Fibroblast of the conjunctiva (primary cell): ENCODE results near the gene CRYGB.

Source experiments
- DNase-seq: peaks from one replicate; pipeline ENCODE4 v3.0.0-alpha.2; 2010; ENCODE audit warnings: low read depth

CRYGB gene, protein sequence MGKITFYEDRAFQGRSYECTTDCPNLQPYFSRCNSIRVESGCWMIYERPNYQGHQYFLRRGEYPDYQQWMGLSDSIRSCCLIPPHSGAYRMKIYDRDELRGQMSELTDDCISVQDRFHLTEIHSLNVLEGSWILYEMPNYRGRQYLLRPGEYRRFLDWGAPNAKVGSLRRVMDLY

DNA sequence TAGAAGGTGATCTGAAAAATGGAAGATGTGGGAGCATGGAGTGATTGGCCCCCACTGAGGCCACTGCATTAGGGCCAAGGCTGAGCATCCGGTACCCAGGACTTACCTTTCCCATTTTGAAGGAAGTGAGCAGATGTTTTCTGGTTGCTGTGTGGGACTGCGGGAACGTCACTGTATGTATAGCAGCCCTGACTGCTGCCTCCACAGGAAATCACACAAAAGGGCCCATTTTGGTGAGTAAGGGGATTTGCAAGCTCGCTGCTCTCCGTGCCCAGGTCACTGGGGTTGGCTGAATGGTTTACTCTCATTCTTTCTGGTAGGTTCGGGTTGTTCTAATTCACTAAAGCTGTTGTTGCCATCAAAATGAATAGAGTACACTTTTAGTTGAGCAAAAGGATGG, at the start of gene CRYGB:
TSS of gene CRYGB (minus strand) at position 153 of the 400 bp plus-strand sequence. CDS start at position 115, 38 bp downstream.
- DNase-seq = no peak

DNA sequence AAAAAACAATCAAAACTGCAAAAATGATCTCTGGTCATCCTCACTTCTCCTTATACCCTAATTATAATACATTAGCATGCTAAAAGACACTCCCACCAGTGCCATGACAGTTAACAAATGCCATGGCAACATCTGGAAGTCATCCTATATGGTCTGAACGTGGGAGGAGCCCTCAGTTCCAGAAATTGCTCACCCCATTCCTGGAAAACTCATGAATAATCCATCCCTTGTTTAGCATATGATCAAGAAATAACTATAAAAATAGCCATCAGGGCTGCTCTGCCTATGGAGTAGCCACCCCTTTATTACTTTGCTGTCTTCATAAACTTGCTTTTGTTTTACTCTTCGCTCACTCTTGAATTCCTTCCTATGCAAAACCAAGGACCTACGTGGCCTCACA, 49.6 kb upstream of the CRYGB start:
- DNase-seq = peak; percentile 0

DNA sequence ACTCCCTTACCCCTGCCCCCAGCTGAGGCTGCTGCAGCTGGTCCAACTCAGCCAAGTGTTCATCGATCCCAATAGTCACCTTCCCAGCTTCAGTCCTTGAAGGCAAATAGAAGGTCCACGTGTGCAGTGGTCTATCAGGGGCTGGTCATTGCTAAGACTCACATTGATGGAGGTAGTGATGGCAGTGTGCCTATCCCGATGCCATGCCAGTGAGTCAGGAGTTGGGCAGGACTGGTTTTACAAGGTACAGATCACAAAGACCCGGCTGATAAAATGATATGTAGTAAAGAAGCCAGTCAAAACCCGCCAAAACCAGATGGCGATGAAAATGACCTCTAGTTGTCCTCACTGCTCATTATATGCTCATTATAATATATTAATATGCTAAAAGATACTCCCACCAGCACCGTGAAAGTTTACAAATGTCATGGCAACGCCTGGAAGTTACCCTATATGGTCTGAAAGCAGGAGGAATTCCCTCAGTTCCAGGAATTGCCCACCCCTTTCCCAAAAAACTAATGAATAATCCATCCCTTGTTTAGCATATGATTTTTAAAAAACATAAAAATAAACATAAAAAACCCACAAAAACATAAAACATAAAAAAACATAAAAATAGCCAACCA, 46.8 kb upstream of the CRYGB start:
- no peak for DNase-seq

DNA sequence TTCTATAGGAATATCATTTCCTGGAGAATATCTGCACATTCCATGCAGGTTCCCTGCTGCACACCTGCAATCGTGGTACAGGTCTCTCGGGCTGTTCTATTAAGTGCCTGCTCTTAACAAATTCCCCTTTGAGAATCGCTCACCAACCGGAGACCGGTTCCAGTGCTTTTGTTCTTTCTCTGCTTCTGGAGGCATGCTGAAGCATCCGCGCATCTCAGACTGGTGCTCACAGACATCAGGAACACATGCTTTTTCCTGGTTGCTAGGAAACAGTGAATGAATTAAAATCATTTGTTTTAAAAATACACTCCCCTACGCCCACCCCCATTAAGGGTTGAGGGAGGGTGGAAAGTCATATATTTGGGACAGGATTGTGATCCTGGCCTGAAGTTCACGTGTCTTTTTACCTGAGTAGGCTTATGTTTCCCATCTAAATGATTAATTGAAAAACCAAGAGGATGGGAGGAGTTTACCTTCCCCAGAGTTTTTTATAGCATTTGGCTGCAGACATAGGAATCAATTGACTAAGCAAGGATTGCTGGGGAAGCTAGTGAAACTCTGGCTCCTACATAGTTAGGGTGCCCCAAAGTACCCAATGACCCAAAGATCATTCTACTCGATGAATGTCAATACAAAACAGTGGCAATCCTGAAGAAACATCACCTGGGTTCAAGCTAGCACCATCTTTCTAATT, 44.0 kb upstream of the CRYGB start, which contains the start of gene C2orf80:
TSS of gene C2orf80 (minus strand) at position 221 of the 694 bp plus-strand sequence. CDS start 3,044 bp downstream, outside the sequence.
- DNase-seq = no peak

DNA sequence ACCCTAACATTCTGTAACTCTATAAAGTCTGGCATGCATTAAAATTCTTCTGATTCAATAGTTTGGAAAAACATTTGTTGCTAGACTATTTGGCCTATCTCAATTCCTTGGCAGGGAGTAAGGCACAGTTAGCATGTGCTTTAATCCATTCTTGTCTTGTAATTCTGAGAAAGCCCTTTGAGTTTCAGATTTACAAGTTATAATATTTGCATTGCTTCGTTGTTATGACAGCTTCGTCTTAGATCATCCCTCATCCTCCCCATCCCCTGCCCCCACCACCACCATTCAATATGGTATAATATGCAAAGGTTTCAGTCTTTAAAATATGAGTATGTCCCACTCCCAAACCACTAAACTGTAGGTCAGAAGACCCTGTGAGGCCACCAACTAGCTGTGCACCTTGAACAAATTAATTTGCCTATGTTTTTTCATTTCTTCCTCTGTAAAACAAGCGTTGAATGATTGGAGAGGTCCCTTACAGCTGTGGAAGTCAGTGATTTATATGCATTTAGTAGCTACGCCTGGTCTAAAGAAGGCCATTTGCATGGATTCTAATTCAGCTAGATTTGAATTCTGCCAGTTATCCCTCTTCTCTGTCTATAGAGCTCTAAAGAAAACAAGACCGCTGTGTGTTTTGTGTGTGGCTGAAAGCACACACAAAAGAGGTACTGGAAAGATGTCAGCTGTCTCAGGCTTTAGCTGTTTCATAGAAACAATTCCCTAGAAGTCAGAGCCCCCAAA, 43.3 kb upstream of the CRYGB start:
- DNase-seq = no peak

DNA sequence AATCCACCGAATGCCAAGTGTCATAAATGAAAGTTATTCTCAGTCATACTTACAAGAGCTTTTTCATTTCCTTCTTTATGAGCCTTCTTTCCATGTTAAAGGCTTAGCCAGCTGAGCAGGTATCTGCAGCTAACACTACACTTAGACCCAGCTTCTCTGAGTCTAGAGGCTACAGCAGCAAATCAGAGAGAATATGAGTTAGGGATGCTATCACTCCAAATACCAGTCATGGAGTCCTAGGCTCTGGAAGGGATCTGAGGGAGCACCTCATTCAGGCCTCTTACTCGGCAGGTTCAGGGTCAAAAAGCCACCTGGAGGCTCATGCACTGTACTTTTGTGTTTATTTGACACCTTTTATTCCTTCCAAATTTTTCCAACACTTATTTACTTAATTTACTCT, 40.9 kb upstream of the CRYGB start:
- no peak for DNase-seq

DNA sequence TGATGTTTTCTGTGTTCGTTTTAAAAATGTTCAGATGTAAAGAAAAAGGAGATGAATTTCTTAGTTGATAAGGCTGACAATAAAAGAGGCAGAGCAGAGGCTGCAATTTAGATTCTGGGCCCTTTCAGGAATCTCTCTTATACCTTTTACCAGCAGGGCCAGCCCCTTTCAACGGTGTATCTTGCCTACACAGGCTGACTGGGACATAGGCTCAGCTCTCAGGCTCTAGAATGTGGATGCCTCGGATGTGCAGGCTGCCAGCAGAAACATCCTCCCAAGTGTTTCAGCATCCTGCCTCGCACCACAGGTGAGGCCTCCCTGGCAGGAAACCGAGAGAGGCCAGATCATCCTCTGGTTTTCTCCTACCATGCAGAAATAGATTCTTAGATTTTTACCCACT, 40.5 kb upstream of the CRYGB start:
- no peak for DNase-seq

DNA sequence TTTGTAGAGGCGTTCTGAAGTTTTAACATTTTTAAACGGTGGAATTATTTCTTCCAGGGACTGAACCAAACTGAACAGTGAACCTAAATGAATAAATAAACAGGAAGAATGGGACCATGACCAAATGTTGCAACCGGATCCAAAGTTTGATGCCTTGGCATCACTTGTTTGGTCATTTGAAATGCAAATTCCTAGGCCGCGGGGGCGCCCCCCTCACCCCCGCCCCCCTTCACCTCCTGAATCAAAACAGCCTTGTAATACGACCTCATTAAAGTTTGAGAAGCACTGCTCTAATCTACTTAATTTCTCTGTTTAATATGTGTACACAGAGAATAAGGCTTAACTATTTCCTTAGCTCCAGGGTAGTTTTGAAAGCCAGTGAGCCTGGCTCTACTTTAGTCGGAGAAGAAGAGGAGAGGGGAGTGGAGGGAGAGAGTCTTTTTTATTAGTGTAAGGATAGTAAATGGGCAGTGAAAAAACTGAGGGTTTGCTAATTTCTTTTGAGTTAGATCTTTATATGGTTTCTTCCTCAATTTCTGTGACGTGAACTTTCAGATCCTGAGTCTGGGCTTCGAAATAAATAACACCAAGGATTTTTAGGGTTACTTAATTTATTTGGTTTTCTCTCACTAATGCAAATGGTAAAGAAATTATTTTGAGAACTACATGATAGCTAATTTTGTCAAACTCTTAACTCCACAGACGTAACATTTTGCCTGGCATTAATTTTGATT, 38.2 kb upstream of the CRYGB start:
- no peak for DNase-seq

DNA sequence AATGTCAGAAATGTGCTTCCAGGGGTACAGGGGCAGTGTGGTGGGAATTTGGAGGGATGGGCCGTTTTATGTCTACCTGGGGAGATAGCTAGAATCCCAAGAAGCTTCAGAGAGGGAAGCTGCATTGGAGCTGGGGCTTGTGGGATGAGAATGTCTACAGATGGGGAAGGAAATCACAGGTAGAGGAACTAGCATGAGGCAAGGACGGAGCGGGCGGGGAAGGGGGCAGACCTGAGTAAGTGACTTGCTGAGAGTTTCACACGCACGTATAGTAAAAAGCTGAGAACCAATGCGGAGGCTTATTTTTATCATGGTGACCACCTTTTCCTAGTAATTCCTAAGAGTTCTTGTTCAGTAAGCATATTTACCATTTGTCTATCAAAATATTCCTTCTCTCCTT, 37.6 kb upstream of the CRYGB start:
- DNase-seq = no peak

DNA sequence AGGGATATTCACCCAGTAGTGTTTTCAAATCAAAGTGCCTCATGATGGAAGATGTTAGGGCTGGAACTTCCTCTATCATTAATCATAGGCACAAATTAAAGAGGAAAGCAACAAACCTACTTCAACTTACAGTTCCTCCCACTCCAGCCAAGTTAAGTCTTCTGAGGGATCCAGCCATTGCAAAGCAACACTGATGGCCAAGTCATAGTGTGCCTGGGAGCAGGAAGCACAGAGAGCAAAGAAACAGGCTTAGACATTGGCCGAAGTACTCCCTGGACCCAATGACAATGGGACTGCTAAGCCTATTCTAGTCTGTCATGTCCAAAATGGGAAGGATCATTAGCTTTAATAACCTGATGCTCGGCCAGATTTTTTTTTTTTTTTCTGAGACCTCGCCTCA, 36.9 kb upstream of the CRYGB start:
- no peak for DNase-seq

DNA sequence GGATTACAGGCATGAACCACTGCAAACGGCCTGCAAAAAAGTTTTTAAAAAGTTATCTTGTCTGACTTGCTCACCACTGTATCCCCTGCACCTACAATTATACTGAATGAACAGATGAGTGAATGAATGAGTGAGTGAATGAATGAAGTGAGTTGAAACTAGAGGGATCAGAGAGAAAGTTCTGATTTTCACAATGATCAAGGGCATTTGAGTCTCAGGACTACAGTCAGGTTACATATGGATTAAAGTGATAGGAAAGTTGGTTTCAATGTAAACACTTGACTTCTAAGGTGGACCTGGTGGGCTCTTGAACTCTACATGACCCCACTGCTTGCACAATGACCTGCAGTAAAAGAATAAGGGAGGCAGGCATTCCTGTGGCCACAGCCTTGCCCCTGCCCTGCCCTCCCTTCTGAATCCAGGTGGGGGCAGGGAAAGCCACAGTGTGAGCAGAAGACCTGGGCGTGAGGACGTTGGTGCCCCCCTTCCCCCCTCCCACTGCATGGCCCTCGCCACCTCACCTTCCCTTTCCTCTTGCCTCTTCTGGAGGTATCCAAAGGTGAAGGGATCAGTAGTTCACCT, 33.2 kb upstream of the CRYGB start:
- DNase-seq = no peak

DNA sequence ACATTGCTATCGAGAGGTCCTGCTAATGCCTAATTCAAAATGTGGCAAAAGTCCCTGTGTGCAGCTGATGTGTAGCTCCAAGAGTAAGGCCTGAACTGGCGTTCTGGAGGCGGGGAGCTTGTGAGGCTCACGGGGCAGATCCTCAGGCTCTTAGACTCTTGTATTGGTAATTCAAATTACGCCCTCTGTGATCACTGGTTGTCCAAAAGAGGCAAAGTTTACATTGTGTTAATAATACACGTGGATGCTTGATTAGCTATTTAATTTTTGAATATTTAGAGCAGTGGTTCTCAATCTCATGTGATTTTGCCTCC, 29.8 kb upstream of the CRYGB start:
- DNase-seq = no peak

DNA sequence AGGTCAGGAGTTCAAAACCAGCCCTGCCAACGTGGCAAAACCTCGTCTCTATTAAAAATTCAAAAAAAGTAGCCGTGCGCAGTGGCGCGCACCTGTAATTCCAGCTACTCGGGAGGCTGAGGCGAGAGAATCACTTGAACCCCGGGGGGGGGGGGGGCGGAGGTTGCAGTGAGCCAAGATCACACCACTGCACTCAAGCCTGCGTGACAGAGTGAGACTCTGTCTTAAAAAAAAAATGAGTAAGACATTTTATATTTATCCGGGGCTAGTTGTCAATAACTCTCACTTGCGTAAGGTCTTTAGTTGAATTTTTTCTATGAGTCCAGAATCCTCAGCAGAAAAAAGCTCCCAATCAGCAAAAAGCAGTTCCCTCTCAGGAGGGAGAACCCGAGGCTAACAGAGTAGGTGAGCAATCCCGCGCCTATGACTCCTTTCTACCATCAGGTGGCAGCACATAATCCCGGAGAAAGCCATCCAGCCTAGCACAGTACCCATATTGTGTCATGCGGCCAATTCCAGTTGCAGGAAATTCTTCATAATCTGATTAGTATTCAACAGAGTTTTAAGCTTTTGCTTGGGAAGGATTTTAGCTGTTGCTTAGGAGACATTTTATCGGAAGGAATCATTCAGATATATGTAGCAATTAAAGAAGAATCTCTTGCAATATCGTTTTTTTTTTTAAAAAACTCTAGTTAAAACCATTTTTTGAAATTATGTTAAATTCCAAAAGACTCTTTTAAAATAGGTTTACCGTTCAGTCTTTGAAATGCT, 29.3 kb upstream of the CRYGB start:
- DNase-seq = peak; percentile 62

DNA sequence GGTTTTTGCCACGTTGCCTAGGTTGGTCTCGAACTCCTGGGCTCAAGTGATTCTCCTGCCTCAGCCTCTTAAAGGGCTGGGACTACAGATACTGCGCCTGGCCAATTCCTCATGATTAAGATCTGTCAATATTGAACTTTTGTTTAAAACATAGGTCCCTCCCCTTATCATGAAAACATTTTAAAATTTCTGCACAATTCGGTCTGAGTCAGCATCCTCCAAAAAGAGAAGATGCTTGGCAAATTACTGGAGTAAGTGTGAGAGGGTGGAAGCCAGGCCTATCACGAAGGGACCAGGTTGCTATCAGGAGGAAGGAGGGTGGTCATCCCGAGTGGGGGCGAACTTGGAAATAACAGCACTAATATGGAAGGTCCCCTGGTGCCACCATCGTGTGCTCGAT, 28.2 kb upstream of the CRYGB start:
- DNase-seq = no peak

DNA sequence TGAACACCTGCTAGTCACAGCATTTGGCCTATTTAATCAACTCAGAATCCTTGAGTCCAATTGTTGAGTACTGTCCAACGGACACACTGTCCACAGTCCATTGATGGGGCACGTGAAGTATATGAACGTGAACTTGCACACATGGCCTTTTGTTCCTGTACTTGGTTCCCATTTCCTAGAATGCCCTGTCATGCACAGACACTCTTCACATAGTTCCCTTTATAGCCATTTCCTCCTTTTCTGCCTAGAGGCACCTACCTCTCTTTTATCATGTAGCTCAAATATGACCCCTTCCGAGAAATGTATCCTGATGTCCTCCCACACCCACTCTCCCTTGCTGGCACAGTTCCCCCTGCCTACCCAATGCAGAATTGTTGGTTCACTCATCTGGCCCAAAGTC, 26.2 kb upstream of the CRYGB start:
- DNase-seq = no peak

DNA sequence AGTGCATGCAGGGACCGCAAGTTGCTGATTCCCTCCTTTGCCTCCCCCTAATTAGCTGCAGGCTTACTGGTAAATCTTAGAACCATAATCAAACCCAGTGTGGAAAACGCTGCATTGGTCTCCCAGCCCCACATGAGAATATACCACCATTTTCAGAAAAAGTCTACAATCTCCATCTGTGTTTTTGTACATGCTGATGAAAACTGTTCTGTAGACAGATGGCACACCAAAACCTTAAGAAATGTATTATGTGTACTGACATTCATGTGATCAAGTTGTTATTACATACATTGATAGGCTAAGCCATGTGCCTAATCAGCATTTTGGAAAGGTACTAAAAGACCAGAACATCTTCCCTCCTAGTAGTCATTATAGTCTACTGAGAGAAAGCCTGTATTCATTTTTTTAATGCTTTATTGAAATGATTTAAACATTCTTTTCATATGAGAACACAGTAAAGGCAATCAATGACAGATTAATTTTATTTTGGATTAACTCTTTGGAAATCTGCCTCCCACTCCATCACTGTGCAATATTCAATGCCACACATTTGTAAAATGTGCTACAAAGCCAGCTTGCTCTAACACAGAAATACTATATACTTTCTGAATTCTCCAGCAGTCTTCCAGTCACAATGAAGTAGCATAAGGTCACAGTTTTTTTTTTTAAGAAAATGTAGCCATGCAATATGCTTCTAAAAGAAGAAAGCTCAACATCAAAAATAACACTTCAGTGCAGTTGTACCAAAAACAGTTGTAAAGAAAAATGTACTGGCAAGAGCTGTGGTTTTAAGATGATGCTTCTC, 19.2 kb upstream of the CRYGB start:
- no peak for DNase-seq

DNA sequence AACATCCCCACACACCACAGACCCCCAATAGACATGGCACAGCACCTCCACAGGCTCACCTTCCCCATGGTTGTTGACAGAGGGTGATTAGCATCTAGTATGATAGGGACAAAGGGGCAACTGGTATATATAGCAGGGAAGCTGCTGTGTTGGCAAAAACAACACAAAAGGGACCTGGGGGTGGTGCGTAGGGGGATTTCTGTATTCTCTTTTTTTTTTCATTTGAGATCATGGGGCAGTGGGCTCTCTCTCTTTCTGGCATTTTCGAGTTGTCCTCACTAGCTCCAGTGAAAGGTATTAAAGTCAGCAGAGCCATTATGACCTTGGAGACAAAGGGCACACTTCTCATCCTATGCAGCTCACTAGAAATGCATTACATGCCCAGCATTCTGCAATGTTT, 17.5 kb upstream of the CRYGB start, which contains the start of gene CRYGA:
TSS of gene CRYGA (minus strand) at position 101 of the 400 bp plus-strand sequence. CDS start at position 68, 33 bp downstream.
- no peak for DNase-seq

DNA sequence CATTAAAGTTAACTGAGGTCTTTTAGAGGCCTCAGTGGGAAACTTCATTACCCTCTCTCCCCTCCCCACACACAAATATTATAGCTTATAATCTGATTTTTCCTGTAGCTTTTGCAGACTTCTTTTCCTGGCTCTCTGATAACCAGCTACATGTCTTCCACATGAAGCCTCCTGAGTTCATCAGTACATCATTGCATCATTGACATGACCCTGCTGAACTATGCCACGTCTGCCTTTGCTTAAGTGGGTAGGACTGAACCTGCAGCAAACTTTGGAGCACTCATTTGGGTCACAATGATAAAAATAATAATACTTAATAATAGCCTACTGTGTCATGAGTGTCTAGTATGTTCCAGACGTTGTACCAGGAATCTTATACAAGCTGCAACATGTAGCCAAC, 10.5 kb upstream of the CRYGB start:
- no peak for DNase-seq

DNA sequence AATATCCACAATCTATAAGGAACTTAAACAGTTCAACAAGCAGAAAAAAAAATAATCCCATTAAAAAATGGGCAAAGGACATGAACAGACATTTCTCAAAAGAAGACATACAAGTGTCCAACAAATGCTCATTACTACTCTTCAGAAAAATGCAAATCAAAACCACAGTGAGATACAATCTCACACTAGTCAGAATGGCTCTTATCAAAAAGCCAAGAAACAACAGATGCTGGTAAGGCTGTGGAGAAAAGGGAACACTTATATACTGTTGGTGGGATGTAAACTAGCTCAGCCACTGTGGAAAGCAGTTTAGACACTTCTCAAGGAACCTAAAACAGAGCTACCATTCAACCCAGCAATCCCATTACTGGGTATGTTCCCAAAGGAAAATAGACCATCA, 7.2 kb upstream of the CRYGB start:
- no peak for DNase-seq

DNA sequence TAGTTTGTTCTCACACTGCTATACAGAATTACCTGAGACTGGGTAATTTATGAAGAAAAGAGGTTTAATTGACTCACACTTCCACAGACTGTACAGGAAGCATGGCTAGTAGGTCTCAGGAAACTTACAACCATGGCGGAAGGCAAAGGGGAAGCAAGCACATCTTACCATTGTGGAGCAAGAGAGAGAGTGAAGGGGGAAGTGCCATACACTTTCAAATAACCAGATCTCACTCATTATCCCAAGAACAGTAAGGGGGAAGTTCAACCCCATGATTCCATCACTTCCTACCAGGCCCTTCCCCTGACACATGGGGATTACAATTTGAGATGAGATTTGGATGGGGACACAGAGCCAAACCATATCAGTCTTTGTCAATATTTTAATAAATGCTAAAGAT, 5.0 kb upstream of the CRYGB start:
- no peak for DNase-seq
